ENCODE results near the gene ARL16.

The ARL16 gene

DNA sequence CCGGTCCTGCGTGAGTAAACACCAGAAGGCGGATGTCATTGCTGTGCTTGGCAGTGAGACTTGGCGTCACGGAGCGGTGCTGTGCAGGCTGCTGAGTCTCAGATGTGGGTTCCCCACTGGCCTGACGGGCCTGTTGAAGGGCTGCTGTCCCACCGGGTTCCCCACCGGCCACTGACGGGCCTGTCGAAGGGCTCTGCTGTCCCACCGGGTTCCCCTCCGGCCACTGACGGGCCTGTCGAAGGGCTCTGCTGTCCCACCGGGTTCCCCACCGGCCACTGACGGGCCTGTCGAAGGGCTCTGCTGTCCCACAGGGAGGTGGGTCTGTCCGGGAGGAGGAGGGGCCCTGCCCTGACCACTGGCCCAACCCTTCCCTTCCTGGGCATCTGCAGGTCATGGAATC is 3.0 kb upstream of the ARL16 start:
- H3K27ac ChIP-seq (replicated peaks), result no peak overlapping the region
- no peaks in the 10 kb centered on the region for H3K27me3 ChIP-seq (ENCODE audit: insufficient read depth, poor library complexity, severe bottlenecking)
- TF ChIP-seq SPI1 (IDR thresholded peaks at IDR 0.05; ENCODE audit: borderline replicate concordance, low read depth), result no peak
- no peak for TF ChIP-seq POLR2AphosphoS5 (IDR thresholded peaks at IDR 0.05; ENCODE audit: low read depth)
- no peak for TF ChIP-seq GABPA (IDR thresholded peaks at IDR 0.05; ENCODE audit: low read depth)
- TF ChIP-seq, protein P1, sequence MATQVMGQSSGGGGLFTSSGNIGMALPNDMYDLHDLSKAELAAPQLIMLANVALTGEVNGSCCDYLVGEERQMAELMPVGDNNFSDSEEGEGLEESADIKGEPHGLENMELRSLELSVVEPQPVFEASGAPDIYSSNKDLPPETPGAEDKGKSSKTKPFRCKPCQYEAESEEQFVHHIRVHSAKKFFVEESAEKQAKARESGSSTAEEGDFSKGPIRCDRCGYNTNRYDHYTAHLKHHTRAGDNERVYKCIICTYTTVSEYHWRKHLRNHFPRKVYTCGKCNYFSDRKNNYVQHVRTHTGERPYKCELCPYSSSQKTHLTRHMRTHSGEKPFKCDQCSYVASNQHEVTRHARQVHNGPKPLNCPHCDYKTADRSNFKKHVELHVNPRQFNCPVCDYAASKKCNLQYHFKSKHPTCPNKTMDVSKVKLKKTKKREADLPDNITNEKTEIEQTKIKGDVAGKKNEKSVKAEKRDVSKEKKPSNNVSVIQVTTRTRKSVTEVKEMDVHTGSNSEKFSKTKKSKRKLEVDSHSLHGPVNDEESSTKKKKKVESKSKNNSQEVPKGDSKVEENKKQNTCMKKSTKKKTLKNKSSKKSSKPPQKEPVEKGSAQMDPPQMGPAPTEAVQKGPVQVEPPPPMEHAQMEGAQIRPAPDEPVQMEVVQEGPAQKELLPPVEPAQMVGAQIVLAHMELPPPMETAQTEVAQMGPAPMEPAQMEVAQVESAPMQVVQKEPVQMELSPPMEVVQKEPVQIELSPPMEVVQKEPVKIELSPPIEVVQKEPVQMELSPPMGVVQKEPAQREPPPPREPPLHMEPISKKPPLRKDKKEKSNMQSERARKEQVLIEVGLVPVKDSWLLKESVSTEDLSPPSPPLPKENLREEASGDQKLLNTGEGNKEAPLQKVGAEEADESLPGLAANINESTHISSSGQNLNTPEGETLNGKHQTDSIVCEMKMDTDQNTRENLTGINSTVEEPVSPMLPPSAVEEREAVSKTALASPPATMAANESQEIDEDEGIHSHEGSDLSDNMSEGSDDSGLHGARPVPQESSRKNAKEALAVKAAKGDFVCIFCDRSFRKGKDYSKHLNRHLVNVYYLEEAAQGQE (IDR thresholded peaks at IDR 0.05; ENCODE audit: insufficient replicate concordance, low read depth), result no peak
- TF ChIP-seq, protein P2, sequence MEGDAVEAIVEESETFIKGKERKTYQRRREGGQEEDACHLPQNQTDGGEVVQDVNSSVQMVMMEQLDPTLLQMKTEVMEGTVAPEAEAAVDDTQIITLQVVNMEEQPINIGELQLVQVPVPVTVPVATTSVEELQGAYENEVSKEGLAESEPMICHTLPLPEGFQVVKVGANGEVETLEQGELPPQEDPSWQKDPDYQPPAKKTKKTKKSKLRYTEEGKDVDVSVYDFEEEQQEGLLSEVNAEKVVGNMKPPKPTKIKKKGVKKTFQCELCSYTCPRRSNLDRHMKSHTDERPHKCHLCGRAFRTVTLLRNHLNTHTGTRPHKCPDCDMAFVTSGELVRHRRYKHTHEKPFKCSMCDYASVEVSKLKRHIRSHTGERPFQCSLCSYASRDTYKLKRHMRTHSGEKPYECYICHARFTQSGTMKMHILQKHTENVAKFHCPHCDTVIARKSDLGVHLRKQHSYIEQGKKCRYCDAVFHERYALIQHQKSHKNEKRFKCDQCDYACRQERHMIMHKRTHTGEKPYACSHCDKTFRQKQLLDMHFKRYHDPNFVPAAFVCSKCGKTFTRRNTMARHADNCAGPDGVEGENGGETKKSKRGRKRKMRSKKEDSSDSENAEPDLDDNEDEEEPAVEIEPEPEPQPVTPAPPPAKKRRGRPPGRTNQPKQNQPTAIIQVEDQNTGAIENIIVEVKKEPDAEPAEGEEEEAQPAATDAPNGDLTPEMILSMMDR (IDR thresholded peaks at IDR 0.05; ENCODE audit: insufficient read depth, low read length), result no peak
- H3K4me3 ChIP-seq (replicated peaks; ENCODE audit: insufficient read depth, low read length), result no peak overlapping the region
- no peak for DNase-seq (ENCODE audit: low read depth in 1 of 2, low spot score in 1 of 2)

DNA sequence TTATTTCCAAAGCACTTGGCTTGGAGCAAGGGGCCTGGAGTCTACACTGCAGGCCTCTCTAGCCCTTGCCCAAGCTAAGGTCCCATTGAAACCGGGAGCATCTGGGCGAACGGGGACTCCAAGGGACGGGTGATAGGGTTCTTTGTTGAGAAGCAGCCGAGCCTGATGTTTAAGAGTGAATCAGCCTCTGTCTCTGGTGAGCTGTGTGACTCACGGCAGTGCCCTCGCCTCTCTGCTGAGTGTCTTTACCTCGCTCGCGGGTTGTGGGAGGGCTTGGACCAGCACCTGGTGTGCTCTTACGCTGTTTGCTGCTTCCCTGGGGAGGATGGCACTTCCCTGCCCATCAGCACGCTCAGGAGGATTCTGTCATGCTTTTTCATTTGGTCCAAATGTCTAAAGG is 1.5 kb upstream of the ARL16 start:
- Histone ChIP-seq H3K27ac (replicated peaks) (peak overlapping the region; percentile 84), H3K4me3 (replicated peaks; ENCODE audit: insufficient read depth, low read length) (peak overlapping the region; percentile 75), H3K27me3 (ENCODE audit: insufficient read depth, poor library complexity, severe bottlenecking) (no peaks in the 10 kb centered on the region)

DNA sequence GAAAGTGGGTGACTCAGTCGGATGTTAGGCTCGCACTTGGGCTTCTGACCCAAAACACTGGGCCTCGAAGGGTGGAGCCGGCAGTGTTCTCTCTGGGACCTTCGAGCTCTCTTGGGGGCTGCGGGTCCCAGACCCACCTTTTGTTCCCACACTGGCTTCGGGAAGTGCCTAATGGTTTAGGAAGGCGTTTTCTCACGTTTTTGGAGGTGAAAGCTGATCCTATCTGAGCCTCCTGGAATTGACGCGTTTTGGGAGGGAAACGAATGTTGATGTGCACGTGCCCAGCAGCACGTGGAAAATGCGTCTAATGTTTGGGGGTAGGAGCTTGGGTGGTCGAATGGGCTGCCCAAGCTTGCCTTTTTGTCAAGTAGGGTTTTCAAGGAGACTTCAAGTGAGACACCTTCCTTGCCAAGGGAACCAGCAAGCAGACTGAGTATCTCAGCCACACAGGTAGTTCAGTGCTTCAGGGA is 880 bp upstream of the ARL16 start:
- DNase-seq (ENCODE audit: low read depth in 1 of 2, low spot score in 1 of 2), result no peak
- H3K27ac ChIP-seq (replicated peaks), result peak overlapping the region; percentile 84
- no peaks in the 10 kb centered on the region for H3K27me3 ChIP-seq (ENCODE audit: insufficient read depth, poor library complexity, severe bottlenecking)
- no peak for TF ChIP-seq GABPA (IDR thresholded peaks at IDR 0.05; ENCODE audit: low read depth)
- TF ChIP-seq, protein P2 (IDR thresholded peaks at IDR 0.05; ENCODE audit: insufficient read depth, low read length), result no peak
- peak overlapping the region; percentile 75 for H3K4me3 ChIP-seq (replicated peaks; ENCODE audit: insufficient read depth, low read length)

More for the DNA sequence above, 1.5 kb upstream of the ARL16 start:
- no peak for DNase-seq (ENCODE audit: low read depth in 1 of 2, low spot score in 1 of 2)
- TF ChIP-seq, protein P2 (IDR thresholded peaks at IDR 0.05; ENCODE audit: insufficient read depth, low read length), result no peak
- TF ChIP-seq POLR2AphosphoS5 (IDR thresholded peaks at IDR 0.05; ENCODE audit: low read depth), result no peak
- TF ChIP-seq, protein P1 (IDR thresholded peaks at IDR 0.05; ENCODE audit: insufficient replicate concordance, low read depth), result no peak
- TF ChIP-seq GABPA (IDR thresholded peaks at IDR 0.05; ENCODE audit: low read depth), result no peak
- TF ChIP-seq SPI1 (IDR thresholded peaks at IDR 0.05; ENCODE audit: borderline replicate concordance, low read depth), result no peak

- H3K27me3 ChIP-seq (ENCODE audit: insufficient read depth, poor library complexity, severe bottlenecking), result no peaks in the 10 kb centered on the region
- no peak for DNase-seq (ENCODE audit: low read depth in 1 of 2, low spot score in 1 of 2)
- peak overlapping the region; percentile 97 for H3K4me3 ChIP-seq (replicated peaks; ENCODE audit: insufficient read depth, low read length)
- TF ChIP-seq GABPA (IDR thresholded peaks at IDR 0.05; ENCODE audit: low read depth) (no peak), POLR2AphosphoS5 (IDR thresholded peaks at IDR 0.05; ENCODE audit: low read depth) (no peak), SPI1 (IDR thresholded peaks at IDR 0.05; ENCODE audit: borderline replicate concordance, low read depth) (peak; percentile 58; the same call in 1 of the 2 replicates)
- TF ChIP-seq, protein P1 (IDR thresholded peaks at IDR 0.05; ENCODE audit: insufficient replicate concordance, low read depth), result no peak
- TF ChIP-seq, protein P2 (IDR thresholded peaks at IDR 0.05; ENCODE audit: insufficient read depth, low read length), result no peak
- peak overlapping the region; percentile 84 for H3K27ac ChIP-seq (replicated peaks)
These were observed 401 bp downstream of the ARL16 start for GRCh38 chr17:81683208-81683583.

Measured in HL-60 (cell line).